Measurements from ENCODE around the gene GARIN5B.

DNA sequence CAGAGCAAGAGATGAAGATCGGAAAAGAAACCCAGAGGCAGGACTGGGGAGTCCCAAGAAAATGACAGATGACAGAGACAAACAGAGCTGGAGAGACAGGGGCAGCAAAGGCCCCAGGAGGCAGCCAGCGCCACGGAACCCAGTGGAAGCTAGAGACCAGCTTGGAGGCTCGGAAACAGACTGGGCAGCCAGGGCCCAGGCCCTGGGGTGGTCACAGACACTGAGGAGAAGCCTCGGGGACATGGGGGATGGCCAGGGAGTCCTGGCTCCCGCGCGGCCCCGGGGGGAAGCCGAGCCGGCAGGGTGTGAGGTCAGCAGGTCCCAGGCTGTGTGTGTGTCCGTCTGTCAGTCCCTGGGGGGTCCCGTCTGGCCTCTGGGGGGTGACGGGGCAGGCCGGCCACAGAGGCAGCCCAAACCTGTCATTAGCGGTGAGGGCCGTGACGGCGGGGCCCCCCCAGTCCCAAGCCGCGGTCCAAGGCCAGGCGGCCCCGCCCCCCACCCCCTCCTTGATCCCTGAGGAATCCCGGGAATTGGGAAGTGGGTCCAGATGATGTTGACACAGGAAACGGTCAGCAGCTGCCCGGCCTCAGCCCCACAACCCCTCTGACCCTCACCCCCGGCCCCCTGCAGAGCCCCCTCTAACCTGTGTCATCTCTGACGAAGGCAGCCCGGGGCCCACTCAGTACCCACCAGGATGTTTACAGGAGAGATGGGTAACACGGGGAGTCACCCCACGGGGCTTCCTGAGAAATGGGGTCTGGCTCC is 11.1 kb upstream of the GARIN5B start:
- TF ChIP-seq, protein P1, sequence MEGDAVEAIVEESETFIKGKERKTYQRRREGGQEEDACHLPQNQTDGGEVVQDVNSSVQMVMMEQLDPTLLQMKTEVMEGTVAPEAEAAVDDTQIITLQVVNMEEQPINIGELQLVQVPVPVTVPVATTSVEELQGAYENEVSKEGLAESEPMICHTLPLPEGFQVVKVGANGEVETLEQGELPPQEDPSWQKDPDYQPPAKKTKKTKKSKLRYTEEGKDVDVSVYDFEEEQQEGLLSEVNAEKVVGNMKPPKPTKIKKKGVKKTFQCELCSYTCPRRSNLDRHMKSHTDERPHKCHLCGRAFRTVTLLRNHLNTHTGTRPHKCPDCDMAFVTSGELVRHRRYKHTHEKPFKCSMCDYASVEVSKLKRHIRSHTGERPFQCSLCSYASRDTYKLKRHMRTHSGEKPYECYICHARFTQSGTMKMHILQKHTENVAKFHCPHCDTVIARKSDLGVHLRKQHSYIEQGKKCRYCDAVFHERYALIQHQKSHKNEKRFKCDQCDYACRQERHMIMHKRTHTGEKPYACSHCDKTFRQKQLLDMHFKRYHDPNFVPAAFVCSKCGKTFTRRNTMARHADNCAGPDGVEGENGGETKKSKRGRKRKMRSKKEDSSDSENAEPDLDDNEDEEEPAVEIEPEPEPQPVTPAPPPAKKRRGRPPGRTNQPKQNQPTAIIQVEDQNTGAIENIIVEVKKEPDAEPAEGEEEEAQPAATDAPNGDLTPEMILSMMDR (conservative IDR thresholded peaks at IDR 0.05), result no peak
- no peak for TF ChIP-seq EZH2 (IDR thresholded peaks at IDR 0.05; ENCODE audit: low read depth)
